PC-9 (cell line): ENCODE measurements around the gene INAVA. TPM values are rescaled to one million over a fixed set of nuclear protein-coding genes. Genes with fewer than 3 reads are reported as not detected.

Source experiments
- BruUV-seq: library from RNA; stranded (reverse); fragments of 400-500 nt; replicated peaks from 2 replicates; lab custom pipeline; 2021; lab: Mats Ljungman, UMichigan
- CTCF ChIA-PET: fragments of 300-600 bp; sonication (Branson Sonifier 250); formaldehyde crosslinking; loops from one replicate; lab custom pipeline; 2022; ENCODE audit warnings: antibody characterized with exemption; lab: Charles Lee
- POLR2A ChIA-PET: fragments of 300-600 bp; sonication (Branson Sonifier 250); formaldehyde crosslinking; loops from one replicate; lab custom pipeline; 2022; ENCODE audit warnings: antibody characterized with exemption; ENCODE audit not compliant: unreplicated experiment; lab: Charles Lee
- DNase-seq, 2 experiments: peaks; one replicate each; pipeline versions ENCODE4 v3.0.0 to v3.0.0-alpha.2; 2015 to 2022; ENCODE audit warnings: mixed read lengths in 1 of 2
- H2AFZ ChIP-seq: fragments of 200-600 bp; sonication (generic); 2 replicates; pipeline ENCODE4 v1.8.1; 2017; ENCODE audit warnings: antibody characterized with exemption
- H3F3A ChIP-seq: fragments of 200-600 bp; sonication (generic); 2 replicates; pipeline ENCODE4 v1.8.1; 2017; ENCODE audit warnings: antibody characterized with exemption, mild to moderate bottlenecking, low read depth; ENCODE audit not compliant: insufficient read depth
- H3K27ac ChIP-seq: fragments of 200-600 bp; sonication (generic); 2 replicates; pipeline ENCODE4 v1.6.1; 2016; ENCODE audit warnings: mixed run types
- H3K27me3 ChIP-seq: fragments of 200-600 bp; sonication (generic); 2 replicates; pipeline ENCODE4 v1.6.1; 2016; ENCODE audit warnings: low read depth, mixed run types; ENCODE audit not compliant: insufficient read depth
- H3K36me3 ChIP-seq: fragments of 200-600 bp; sonication (generic); 2 replicates; pipeline ENCODE4 v1.6.1; 2016; ENCODE audit warnings: low read depth, mixed run types
- H3K4me1 ChIP-seq: fragments of 200-600 bp; sonication (generic); replicated peaks from 2 replicates; pipeline ENCODE4 v1.6.1; 2016; ENCODE audit warnings: mixed run types; ENCODE audit not compliant: insufficient read depth
- H3K4me2 ChIP-seq: fragments of 200-600 bp; sonication (generic); 2 replicates; pipeline ENCODE4 v1.6.1; 2017; ENCODE audit warnings: mixed run types
- H3K4me3 ChIP-seq: fragments of 200-600 bp; sonication (generic); 2 replicates; pipeline ENCODE4 v1.6.1; 2016; ENCODE audit warnings: mixed run types
- H3K79me2 ChIP-seq: fragments of 200-600 bp; sonication (generic); 2 replicates; pipeline ENCODE4 v1.6.1; 2017; ENCODE audit warnings: low read depth, mixed run types
- H3K9me2 ChIP-seq: fragments of 200-600 bp; sonication (generic); 2 replicates; pipeline ENCODE4 v1.8.1; 2017; ENCODE audit warnings: mild to moderate bottlenecking; ENCODE audit not compliant: insufficient read depth
- H3K9me3 ChIP-seq: fragments of 200-600 bp; sonication (generic); 2 replicates; pipeline ENCODE4 v1.8.1; 2016; ENCODE audit warnings: low read depth; ENCODE audit not compliant: insufficient read depth
- H4K20me1 ChIP-seq: fragments of 200-600 bp; sonication (generic); 2 replicates; pipeline ENCODE4 v1.8.1; 2017; ENCODE audit not compliant: insufficient read depth
- CTCF ChIP-seq: fragments of 200-600 bp; sonication (generic); conservative IDR thresholded peaks from 2 replicates; pipeline ENCODE4 v1.6.1; 2017; ENCODE audit warnings: mixed run types, antibody characterized with exemption, mild to moderate bottlenecking, moderate library complexity
- EZH2 ChIP-seq: fragments of 200-600 bp; sonication (generic); IDR thresholded peaks from 2 replicates; pipeline ENCODE4 v1.8.0; 2017; ENCODE audit warnings: antibody characterized with exemption, low read depth
- intact Hi-C: fragments of 100-400 bp; cut with micrococcal nuclease; formaldehyde crosslinking; loops from one replicate; pipeline ENCODE4 v1.10.0; 2022; ENCODE audit not compliant: unreplicated experiment
- total RNA-seq: library from RNA; stranded (reverse); gene quantifications from 2 replicates; pipeline ENCODE4 v1.2.3, GENCODE V29; 2021

Gene INAVA
- total RNA-seq, 1 experiment from 2014 or later = 49.8 TPM

- Histone ChIP-seq H3K79me2 (peaks cover 31% of the 10 kb centered on the region), H3K9me3 (no peaks in the 10 kb centered on the region), H3K4me2 (no peak overlapping the region), H3K9me2 (no peaks in the 10 kb centered on the region), H3F3A (peaks cover 22% of the 10 kb centered on the region), H4K20me1 (peaks cover 12% of the 10 kb centered on the region), H3K27me3 (no peaks in the 10 kb centered on the region), H2AFZ (no peak overlapping the region), H3K4me3 (no peak overlapping the region), H3K27ac (no peak overlapping the region), H3K4me1 (peaks cover 19% of the 10 kb centered on the region), H3K36me3 (peaks cover 42% of the 10 kb centered on the region)
- intact Hi-C loops = no loop called here
- ChIA-PET CTCF (no interaction called here), POLR2A (interaction anchor here (0.7 kb wide), 1 partner anchor 586 kb away, joined by 4 read pairs; no protein-coding TSS in a partner anchor)
- TF ChIP-seq CTCF (no peak), EZH2 (no peak)
- no peak for DNase-seq
- BruUV-seq = no TSS peak
These were observed 5.5 kb downstream of the INAVA start for GRCh38 chr1:200899954-200900867.

GRCh38 chr1:200900877-200901276 lies 6.2 kb downstream of the INAVA start:
- no peaks in the 10 kb centered on the region for H3K27me3 ChIP-seq
- TF ChIP-seq CTCF (no peak), EZH2 (no peak)
- peaks cover 26% of the 10 kb centered on the region for H3K4me1 ChIP-seq
- no peak overlapping the region for H3K4me2 ChIP-seq
- peaks cover 19% of the 10 kb centered on the region for H3F3A ChIP-seq
- intact Hi-C loops = no loop called here
- peaks cover 12% of the 10 kb centered on the region for H4K20me1 ChIP-seq
- H3K79me2 ChIP-seq = peaks cover 24% of the 10 kb centered on the region
- no TSS peak for BruUV-seq
- DNase-seq = no peak
- POLR2A ChIA-PET = no interaction called here
- H3K27ac ChIP-seq = no peak overlapping the region
- H3K4me3 ChIP-seq = no peak overlapping the region
- CTCF ChIA-PET = no interaction called here
- no peak overlapping the region for H2AFZ ChIP-seq
- H3K36me3 ChIP-seq = peaks cover 42% of the 10 kb centered on the region
- H3K9me2 ChIP-seq = no peaks in the 10 kb centered on the region
- no peaks in the 10 kb centered on the region for H3K9me3 ChIP-seq

GRCh38 chr1:200901350-200901749 lies 6.7 kb downstream of the INAVA start:
- Histone ChIP-seq H3K4me1 (peaks cover 26% of the 10 kb centered on the region), H3K4me3 (no peak overlapping the region), H3K27ac (no peak overlapping the region), H3K9me3 (no peaks in the 10 kb centered on the region), H2AFZ (no peak overlapping the region), H3K27me3 (no peaks in the 10 kb centered on the region), H3K4me2 (no peak overlapping the region), H3K36me3 (peaks cover 42% of the 10 kb centered on the region), H3F3A (peaks cover 17% of the 10 kb centered on the region; the same call in 1 of the 2 replicates), H3K9me2 (no peaks in the 10 kb centered on the region), H4K20me1 (peaks cover 12% of the 10 kb centered on the region), H3K79me2 (peaks cover 22% of the 10 kb centered on the region)
- DNase-seq = no peak
- no TSS peak for BruUV-seq
- intact Hi-C loops = no loop called here
- ChIA-PET CTCF (no interaction called here), POLR2A (no interaction called here)
- TF ChIP-seq EZH2 (no peak), CTCF (no peak)
